ENCODE results near the gene CNST.
A peak's percentile ranks its signal among the peaks of the same experiment; 100 is the strongest.
"Not testable (repeated sequence)": the region's sequence is repeated elsewhere in the genome, so short reads cannot be mapped to it uniquely, and the experiment has no call there.

The CNST gene

DNA sequence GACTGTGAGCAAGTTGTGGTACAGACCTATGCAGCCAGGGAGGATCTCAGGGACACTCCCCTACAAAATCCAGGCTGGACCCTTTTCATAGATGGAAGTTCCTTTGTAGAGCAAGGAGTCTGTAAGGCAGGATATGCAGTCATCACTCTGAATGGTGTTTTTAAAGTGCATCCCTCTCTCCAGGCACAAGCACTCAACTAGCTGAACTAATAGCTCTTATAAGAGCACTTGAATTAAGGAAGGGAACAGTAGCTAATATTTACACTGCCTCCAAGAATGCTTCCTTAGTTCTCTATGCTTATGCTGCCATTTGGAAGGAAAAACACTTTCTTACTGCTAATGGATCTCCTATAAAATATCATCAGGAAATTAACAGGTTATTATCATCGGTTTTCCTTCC lies 32.1 kb upstream of the CNST start:
- in situ Hi-C loops (cut with HindIII; ENCODE audit: low pct_unique_long_range_greater_than_20kb, low sequenced_read_pairs) = no loop called here
- no peak for DNase-seq (ENCODE audit: low read depth in 1 of 2, low spot score in 1 of 2)
- no peak for TF ChIP-seq JUND (IDR thresholded peaks at IDR 0.05; ENCODE audit: low read depth)

DNA sequence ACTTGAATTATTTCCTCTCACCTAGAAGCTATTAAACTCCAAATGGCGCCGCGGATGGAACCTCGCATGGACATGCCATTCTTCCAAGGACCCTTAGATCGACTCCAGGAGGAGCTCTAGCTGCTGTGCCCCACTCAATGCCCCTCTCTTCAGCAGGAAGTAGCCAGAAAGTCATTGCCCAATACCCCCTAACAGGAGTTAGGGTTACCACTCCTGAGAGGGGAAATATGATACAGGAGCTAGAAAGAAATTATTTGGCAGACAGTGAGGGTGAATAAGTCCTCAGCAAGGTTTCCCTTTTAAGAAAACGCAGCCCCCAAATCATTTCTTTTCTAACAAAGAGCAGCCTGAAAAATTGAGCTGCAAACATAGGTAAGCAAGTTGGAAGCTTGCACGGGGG lies 28.8 kb upstream of the CNST start:
- TF ChIP-seq JUND (IDR thresholded peaks at IDR 0.05; ENCODE audit: low read depth) = no peak
- in situ Hi-C loops (cut with HindIII; ENCODE audit: low pct_unique_long_range_greater_than_20kb, low sequenced_read_pairs) = no loop called here
- no peak for DNase-seq (ENCODE audit: low read depth in 1 of 2, low spot score in 1 of 2)

DNA sequence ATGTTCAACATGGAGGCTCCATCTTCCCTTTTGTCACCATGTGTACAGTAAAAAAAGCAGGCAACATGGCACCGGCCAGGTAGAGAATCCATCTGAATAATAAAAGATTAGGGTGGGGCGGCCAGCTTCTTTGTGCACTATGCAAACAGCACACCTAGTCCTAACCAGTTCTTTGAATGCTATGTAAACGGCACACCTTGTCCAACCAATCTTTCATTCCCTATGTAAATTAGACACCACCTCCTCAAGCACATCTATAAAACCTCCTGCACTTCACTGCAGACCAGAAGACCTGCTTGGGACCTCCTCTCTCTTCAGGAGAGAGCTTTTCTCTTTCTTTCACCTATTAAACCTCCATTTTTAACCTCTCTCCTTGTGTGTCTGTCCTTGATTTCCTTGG lies 28.4 kb upstream of the CNST start:
- in situ Hi-C loops (cut with HindIII; ENCODE audit: low pct_unique_long_range_greater_than_20kb, low sequenced_read_pairs) = no loop called here
- DNase-seq (ENCODE audit: low read depth in 1 of 2, low spot score in 1 of 2) = peak in 1 of 2 experiments; percentile 77
- TF ChIP-seq JUND (IDR thresholded peaks at IDR 0.05; ENCODE audit: low read depth) = no peak

DNA sequence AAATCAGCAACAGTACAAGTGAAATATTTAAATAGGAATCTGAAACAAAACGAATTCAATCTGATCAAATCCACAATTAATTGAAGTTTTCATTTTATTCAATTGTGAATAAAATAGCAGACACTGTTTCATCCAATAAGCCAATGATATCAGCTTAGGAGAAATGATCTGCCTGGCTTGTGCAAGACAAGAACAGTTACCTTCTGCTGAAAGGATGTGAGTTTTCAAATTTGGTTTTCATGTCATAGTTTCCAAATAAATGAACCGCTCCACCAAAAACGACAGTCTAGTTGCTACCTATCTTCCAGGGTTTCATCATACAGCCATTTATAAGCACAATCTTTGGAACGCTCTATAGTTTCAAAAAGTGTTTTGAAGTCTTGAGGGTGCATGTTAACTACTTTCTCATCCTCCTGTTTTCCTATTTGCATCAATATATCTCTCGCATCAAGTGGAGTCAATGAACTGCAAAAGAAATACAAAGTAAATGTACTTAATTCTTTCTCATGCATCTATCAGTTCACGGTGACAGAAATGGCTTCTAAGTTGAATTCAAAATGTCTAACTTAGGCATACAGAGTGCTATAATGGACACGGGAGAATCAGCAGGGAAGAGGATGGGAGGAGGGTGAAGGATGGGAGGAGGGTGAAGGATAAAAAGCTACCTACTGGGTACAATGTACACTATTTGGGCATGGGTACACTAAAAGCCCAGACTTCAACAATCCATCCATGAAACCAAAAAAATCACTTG lies 25.3 kb upstream of the CNST start:
- no peak for TF ChIP-seq JUND (IDR thresholded peaks at IDR 0.05; ENCODE audit: low read depth)
- in situ Hi-C loops (cut with HindIII; ENCODE audit: low pct_unique_long_range_greater_than_20kb, low sequenced_read_pairs) = no loop called here
- no peak for DNase-seq (ENCODE audit: low read depth in 1 of 2, low spot score in 1 of 2)

DNA sequence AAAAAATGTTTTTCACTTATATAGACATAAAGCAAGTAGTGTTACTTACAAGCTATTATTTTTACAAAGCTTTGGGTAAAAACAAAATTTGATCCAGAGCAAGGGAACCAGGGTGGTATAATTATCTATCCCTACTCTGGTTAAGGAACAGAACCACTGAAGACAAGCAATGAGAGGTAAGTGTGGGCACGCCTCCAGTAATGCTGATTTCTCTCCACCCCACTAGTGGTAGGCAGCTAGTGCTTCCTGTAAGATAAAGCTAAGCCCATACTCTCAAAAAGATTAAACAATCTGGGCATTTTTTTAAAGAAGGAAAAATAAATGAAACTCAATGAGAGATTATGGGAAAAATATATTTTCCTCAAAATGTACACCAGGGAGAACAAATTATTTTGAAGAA lies 22.3 kb upstream of the CNST start:
- no peak for TF ChIP-seq JUND (IDR thresholded peaks at IDR 0.05; ENCODE audit: low read depth)
- in situ Hi-C loops (cut with HindIII; ENCODE audit: low pct_unique_long_range_greater_than_20kb, low sequenced_read_pairs) = no loop called here
- no peak for DNase-seq (ENCODE audit: low read depth in 1 of 2, low spot score in 1 of 2)

DNA sequence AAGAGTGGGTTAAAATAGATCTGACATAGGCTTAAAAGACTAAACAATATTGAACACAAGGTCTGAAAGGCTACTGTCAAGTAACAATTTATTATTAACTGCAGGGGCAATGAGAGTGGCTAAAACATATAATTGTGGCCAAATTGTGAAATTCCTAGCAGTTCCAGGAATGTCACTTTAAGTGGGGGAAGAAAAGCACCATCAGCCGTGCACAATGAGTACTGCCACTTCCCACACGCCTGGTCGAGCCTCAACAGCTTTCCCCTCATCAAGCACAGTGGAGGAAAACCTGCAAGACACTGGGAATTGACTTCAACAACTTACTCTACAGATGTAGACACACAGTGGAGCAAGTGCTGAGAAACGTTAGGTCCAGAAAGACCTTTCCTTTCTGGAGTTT lies 16.6 kb upstream of the CNST start:
- TF ChIP-seq JUND (IDR thresholded peaks at IDR 0.05; ENCODE audit: low read depth) = no peak
- in situ Hi-C loops (cut with HindIII; ENCODE audit: low pct_unique_long_range_greater_than_20kb, low sequenced_read_pairs) = no loop called here
- no peak for DNase-seq (ENCODE audit: low read depth in 1 of 2, low spot score in 1 of 2)

DNA sequence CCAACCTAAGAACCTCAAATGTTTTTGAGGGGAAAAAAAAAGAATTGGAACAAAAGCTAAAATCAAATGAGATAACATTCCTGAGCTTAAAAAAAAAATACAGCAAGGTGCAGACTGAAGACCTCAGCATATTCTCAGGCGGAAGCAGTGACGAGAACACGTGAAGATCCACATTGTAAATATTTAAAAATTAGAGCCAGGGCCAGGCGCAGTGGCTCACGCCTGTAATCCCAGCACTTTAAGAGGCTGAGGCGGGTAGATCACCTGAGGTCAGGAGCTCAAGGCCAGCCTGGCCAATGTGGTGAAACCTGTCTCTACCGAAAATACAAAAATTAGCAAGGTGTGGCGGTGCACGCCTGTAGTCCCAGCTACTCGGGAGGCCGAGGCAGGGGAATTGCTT lies 15.9 kb upstream of the CNST start:
- no peak for DNase-seq (ENCODE audit: low read depth in 1 of 2, low spot score in 1 of 2)
- in situ Hi-C loops (cut with HindIII; ENCODE audit: low pct_unique_long_range_greater_than_20kb, low sequenced_read_pairs) = no loop called here
- no peak for TF ChIP-seq JUND (IDR thresholded peaks at IDR 0.05; ENCODE audit: low read depth)

DNA sequence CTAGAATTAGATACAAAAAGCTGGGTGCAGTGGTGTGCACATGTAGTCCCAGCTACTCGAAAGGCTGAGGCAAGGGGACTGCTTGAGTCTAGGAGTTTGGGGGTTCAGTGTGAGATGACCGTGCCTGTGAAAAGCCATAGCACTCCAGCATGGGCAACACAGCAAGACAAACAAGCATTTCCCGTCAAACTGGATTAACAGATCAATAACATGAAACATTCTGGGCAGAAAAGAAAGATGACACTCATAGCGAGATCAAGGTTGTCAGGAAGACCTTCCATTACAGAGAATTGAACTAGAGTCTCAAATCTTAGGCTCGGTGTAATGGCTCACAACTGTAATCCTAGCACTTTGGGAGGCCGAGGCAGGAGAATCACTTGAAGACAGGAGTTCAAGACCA lies 14.1 kb upstream of the CNST start:
- peak in 1 of 2 experiments; percentile 34 for DNase-seq (ENCODE audit: low read depth in 1 of 2, low spot score in 1 of 2)
- TF ChIP-seq JUND (IDR thresholded peaks at IDR 0.05; ENCODE audit: low read depth) = no peak
- in situ Hi-C loops (cut with HindIII; ENCODE audit: low pct_unique_long_range_greater_than_20kb, low sequenced_read_pairs) = no loop called here

DNA sequence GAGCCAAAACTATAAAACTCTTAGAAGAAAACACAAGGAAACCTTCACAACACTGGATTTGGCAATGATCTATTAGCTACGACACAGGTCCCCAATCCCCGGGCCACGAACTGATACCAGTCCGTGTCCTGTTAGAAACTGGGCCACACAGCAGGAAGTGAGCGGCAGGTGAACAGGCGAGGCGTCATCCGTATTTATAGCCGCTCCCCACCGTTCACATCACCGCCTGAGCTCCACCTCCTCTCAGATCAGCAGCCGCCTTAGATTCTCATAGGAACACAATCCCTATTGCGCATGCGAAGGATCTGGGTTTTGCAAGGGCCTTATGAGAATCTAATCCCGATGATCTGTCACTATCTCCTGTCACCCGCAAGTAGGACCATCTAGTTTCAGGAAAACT lies 12.1 kb upstream of the CNST start:
- in situ Hi-C loops (cut with HindIII; ENCODE audit: low pct_unique_long_range_greater_than_20kb, low sequenced_read_pairs) = no loop called here

DNA sequence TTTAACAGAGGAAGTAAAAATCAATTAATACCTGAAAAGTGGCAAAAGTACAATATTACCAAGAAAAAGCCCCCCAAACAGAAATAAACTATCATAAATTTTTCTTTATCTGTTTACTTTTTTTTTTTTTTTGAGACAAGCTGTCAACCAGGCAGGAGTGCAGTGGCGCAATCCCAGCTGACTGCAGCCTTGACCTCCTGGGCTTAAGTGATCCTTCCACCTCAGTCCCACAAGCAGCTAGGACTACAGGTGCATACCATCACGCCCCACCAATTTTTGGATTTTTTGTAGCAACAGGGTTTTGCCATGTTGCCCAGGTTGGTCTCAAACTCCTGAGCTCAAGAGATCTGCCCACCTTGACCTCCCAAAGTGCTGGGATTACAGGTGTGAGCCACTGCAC lies 8.2 kb upstream of the CNST start:
- no peak for DNase-seq (ENCODE audit: low read depth in 1 of 2, low spot score in 1 of 2)
- TF ChIP-seq JUND (IDR thresholded peaks at IDR 0.05; ENCODE audit: low read depth) = no peak
- in situ Hi-C loops (cut with HindIII; ENCODE audit: low pct_unique_long_range_greater_than_20kb, low sequenced_read_pairs) = no loop called here

More for the DNA sequence above, 12.1 kb upstream of the CNST start:
- no peak for DNase-seq (ENCODE audit: low read depth in 1 of 2, low spot score in 1 of 2)
- no peak for TF ChIP-seq JUND (IDR thresholded peaks at IDR 0.05; ENCODE audit: low read depth)

DNA sequence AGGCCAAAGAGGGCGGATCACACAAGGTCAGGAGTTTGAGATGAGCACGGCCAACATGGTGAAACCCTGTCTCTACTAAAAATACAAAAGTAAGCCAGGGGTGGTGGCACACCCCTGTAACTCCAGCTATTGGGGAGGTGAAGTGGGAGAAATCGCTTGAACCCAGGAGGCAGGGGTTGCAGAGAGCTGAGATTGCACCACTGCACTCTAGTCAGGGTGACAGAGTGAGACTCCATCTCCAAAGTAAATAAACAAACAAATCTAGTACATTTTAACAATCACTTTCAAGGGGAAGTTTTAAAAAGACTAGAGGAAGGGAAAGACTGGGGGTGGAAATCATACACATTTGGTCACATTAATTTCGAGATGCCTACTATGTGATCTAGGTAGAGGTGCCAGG lies 6.9 kb upstream of the CNST start:
- TF ChIP-seq JUND (IDR thresholded peaks at IDR 0.05; ENCODE audit: low read depth) = no peak
- no peak for DNase-seq (ENCODE audit: low read depth in 1 of 2, low spot score in 1 of 2)
- in situ Hi-C loops (cut with HindIII; ENCODE audit: low pct_unique_long_range_greater_than_20kb, low sequenced_read_pairs) = no loop called here

DNA sequence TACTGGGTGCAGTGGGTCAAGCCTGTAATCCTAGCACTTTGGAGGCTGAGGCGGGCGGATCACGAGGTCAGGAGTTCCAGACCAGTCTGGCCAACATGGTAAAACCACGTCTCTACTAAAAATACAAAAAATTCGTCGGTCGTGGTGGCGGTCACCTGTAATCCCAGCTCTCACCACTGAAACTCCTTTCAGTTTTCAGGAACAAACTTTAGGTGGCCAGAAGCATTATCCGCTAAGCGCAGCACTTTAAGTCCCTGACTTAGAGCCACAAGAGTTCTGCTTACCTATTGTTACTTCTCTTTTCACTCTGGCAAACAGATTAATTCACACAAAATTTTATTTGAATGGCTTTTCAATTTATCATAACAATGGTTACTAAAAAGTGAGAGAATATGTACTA lies 5.4 kb upstream of the CNST start:
- DNase-seq (ENCODE audit: low read depth in 1 of 2, low spot score in 1 of 2); in situ Hi-C loops (cut with HindIII; ENCODE audit: low pct_unique_long_range_greater_than_20kb, low sequenced_read_pairs): not testable (repeated sequence)

DNA sequence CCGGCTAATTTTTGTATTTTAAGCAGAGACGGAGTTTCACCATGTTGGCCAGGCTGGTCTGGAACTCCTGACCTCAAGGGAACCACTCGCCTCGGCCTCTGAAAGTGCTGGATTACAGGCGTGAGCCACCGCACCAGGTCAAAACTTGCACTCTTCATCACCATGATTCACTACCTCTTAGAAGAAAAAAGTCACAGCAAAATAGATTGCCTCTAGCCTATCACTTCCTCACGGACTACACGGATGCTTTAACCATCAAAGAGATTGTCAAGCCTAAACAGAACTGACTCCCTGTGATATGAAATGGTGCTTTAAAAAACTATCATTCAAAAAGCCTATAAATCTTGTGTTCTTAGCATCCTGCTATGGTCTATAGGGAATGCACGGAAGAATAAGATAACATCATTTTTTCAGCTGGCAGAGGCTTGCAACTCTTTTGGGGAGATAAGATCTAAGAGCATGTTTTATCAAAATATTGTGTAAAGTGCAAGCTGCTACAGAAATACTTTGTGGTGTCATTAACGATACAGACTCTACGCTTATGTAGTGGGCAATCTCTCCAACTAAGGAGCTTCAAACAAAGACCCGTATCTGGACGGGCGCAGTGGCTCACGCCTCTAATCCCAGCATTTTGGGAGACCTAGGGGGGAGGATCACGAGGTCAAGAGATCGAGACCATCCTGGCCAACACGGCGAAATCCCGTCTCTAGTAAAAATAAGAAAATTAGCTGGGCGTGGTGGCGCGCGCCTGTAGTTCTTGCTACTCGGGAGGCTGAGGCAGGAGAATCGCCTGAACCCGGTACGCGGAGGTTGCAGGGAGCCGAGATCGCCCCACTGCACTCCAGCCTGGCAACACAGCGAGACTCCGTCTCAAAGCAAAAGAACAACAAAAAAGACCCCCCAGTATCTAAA lies 1.2 kb upstream of the CNST start:
- in situ Hi-C loops (cut with HindIII; ENCODE audit: low pct_unique_long_range_greater_than_20kb, low sequenced_read_pairs) = no loop called here
- no peak for DNase-seq (ENCODE audit: low read depth in 1 of 2, low spot score in 1 of 2)
- no peak for TF ChIP-seq JUND (IDR thresholded peaks at IDR 0.05; ENCODE audit: low read depth)

Measured in T47D (cell line).